OCI-LY7 (cell line): Measurements from ENCODE around the gene CCDC142. TPM values are rescaled to one million over a fixed set of nuclear protein-coding genes. Genes with fewer than 3 reads are reported as not detected.
A peak's percentile ranks its signal among the peaks of the same experiment; 100 is the strongest.

Source experiments
- BruUV-seq: library from RNA; stranded (reverse); fragments of 400-500 nt; replicated peaks from 2 replicates; lab custom pipeline; 2021; lab: Mats Ljungman, UMichigan
- CTCF ChIA-PET: fragments of 300-600 bp; sonication (Branson Sonifier 250); formaldehyde crosslinking; loops from one replicate; lab custom pipeline; 2022; ENCODE audit warnings: antibody characterized with exemption; ENCODE audit not compliant: unreplicated experiment; lab: Charles Lee
- POLR2A ChIA-PET: fragments of 300-600 bp; sonication (Branson Sonifier 250); formaldehyde crosslinking; loops from one replicate; lab custom pipeline; 2022; ENCODE audit warnings: antibody characterized with exemption; lab: Charles Lee
- DNase-seq: peaks from one replicate; pipeline ENCODE4 v3.0.0-alpha.2; 2015; ENCODE audit warnings: low spot score
- H2AFZ ChIP-seq: fragments of 200-600 bp; sonication (generic), shearing (Covaris generic); 2 replicates; pipeline ENCODE4 v1.6.1; 2014; ENCODE audit warnings: mild to moderate bottlenecking, antibody characterized with exemption, low read length, moderate library complexity
- H3K27ac ChIP-seq: fragments of 200-600 bp; sonication (generic); 2 replicates; pipeline ENCODE4 v1.5.1; 2014; ENCODE audit warnings: mixed run types, low read depth, mild to moderate bottlenecking, moderate library complexity, low read length, inconsistent platforms; ENCODE audit not compliant: poor library complexity, severe bottlenecking
- H3K36me3 ChIP-seq: fragments of 200-600 bp; sonication (generic); 2 replicates; pipeline ENCODE4 v1.6.1; 2014; ENCODE audit warnings: mild to moderate bottlenecking, antibody characterized with exemption, low read length, moderate library complexity, mixed read lengths; ENCODE audit not compliant: insufficient read depth
- H3K4me1 ChIP-seq: fragments of 200-600 bp; sonication (generic); 2 replicates; pipeline ENCODE4 v1.5.1; 2014; ENCODE audit warnings: mild to moderate bottlenecking, low read length; ENCODE audit not compliant: insufficient read depth, poor library complexity, severe bottlenecking
- H3K4me2 ChIP-seq: fragments of 200-600 bp; sonication (generic); 2 replicates; pipeline ENCODE4 v1.6.1; 2014; ENCODE audit warnings: mild to moderate bottlenecking, low read length
- H3K4me3 ChIP-seq: fragments of 200-600 bp; sonication (generic); 2 replicates; pipeline ENCODE4 v1.5.1; 2014; ENCODE audit warnings: mild to moderate bottlenecking, low read depth, low read length; ENCODE audit not compliant: poor library complexity, severe bottlenecking
- H3K79me2 ChIP-seq: fragments of 200-600 bp; sonication (generic); 2 replicates; pipeline ENCODE4 v1.6.1; 2016; ENCODE audit warnings: low read depth, mild to moderate bottlenecking, low read length, moderate library complexity, mixed read lengths; ENCODE audit not compliant: insufficient read depth
- H3K9me2 ChIP-seq: fragments of 200-600 bp; sonication (generic); 2 replicates; pipeline ENCODE4 v1.6.1; 2016; ENCODE audit warnings: mild to moderate bottlenecking, low read length, mixed read lengths; ENCODE audit not compliant: insufficient read depth
- H3K9me3 ChIP-seq: fragments of 200-600 bp; sonication (generic); 2 replicates; pipeline ENCODE4 v1.6.1; 2014; ENCODE audit warnings: mild to moderate bottlenecking, mixed run types, low read length, mixed read lengths
- H4K20me1 ChIP-seq: fragments of 200-600 bp; sonication (generic); 2 replicates; pipeline ENCODE4 v1.6.1; 2014; ENCODE audit warnings: mild to moderate bottlenecking, antibody characterized with exemption, low read length, moderate library complexity, mixed read lengths; ENCODE audit not compliant: insufficient read depth
- CTCF ChIP-seq: fragments of 200-600 bp; sonication (generic); conservative IDR thresholded peaks from 2 replicates; pipeline ENCODE4 v1.5.1; 2014; ENCODE audit warnings: mild to moderate bottlenecking, antibody characterized with exemption, low read length, moderate library complexity, mixed read lengths
- EZH2phosphoT487 ChIP-seq: fragments of 200-600 bp; sonication (generic); IDR thresholded peaks from 2 replicates; pipeline ENCODE4 v1.6.1; 2018; ENCODE audit warnings: low read depth, borderline replicate concordance, mild to moderate bottlenecking, mixed run types, antibody characterized with exemption, low read length, moderate library complexity, mixed read lengths
- intact Hi-C: fragments of 100-400 bp; cut with micrococcal nuclease; formaldehyde crosslinking; loops from one replicate; pipeline ENCODE4 v1.10.0; 2022; ENCODE audit not compliant: unreplicated experiment
- total RNA-seq, 2 experiments: library from RNA; depleted of rRNA in 1 of 2; stranded (reverse); fragments of >200 nt in 1 of 2; shearing (Covaris generic) in 1 of 2; gene quantifications; 2 replicates each; pipeline ENCODE4 v1.2.3, GENCODE V29; 2014 to 2022

The CCDC142 gene
- total RNA-seq, 2 experiments from 2014 or later = 42.5 to 53.0 TPM

GRCh38 chr2:74531666-74532065, 48.9 kb upstream of the CCDC142 start:
- Histone ChIP-seq H3K27ac (no peak overlapping the region), H4K20me1 (peaks cover 5% of the 10 kb centered on the region; the same call in 1 of the 2 replicates), H3K4me1 (peaks cover 29% of the 10 kb centered on the region), H2AFZ (no peak overlapping the region), H3K4me3 (peak overlapping the region; percentile 98), H3K9me3 (no peaks in the 10 kb centered on the region), H3K4me2 (peak overlapping the region; percentile 85), H3K79me2 (peaks cover 37% of the 10 kb centered on the region), H3K9me2 (no peaks in the 10 kb centered on the region), H3K36me3 (peaks cover 53% of the 10 kb centered on the region)
- POLR2A ChIA-PET = interaction anchor here (0.9 to 1.2 kb wide), 4 partner anchors 13 to 59 kb away, joined by 3 to 6 read pairs (median 4); partner anchors contain the start of gene MRPL53
- intact Hi-C loops = no loop called here
- CTCF ChIA-PET = interaction anchor here (0.5 to 3.6 kb wide), 5 partner anchors 24 to 56 kb away, joined by 3 to 18 read pairs (median 4); partner anchors contain the start of genes CCDC142, PCGF1 and TTC31
- no TSS peak for BruUV-seq
- no peak for DNase-seq
- TF ChIP-seq CTCF (no peak), EZH2phosphoT487 (no peak)

- Histone ChIP-seq H3K4me3 (peak overlapping the region; percentile 98), H3K36me3 (peaks cover 64% of the 10 kb centered on the region)
- no TSS peak for BruUV-seq
Measured at GRCh38 chr2:74530239-74531187, 47.7 kb upstream of the CCDC142 start.

More at GRCh38 chr2:74530239-74531187, 47.7 kb upstream of the CCDC142 start:
- DNase-seq = peak; percentile 60
- H4K20me1 ChIP-seq = peaks cover 5% of the 10 kb centered on the region; the same call in 1 of the 2 replicates
- CTCF ChIA-PET = interaction anchor here (0.6 to 3.6 kb wide), 5 partner anchors 24 to 60 kb away, joined by 3 to 18 read pairs (median 4); partner anchors contain the start of genes CCDC142 and TTC31
- H2AFZ ChIP-seq = peak overlapping the region; percentile 77
- no peaks in the 10 kb centered on the region for H3K9me3 ChIP-seq
- POLR2A ChIA-PET = interaction anchor here (0.5 to 2.6 kb wide), 11 partner anchors 8 to 56 kb away, joined by 3 to 14 read pairs (median 4); partner anchors contain the start of genes CCDC142 and TTC31
- peak overlapping the region; percentile 67 for H3K27ac ChIP-seq
- intact Hi-C loops = loop anchor here (1.0 kb wide), 1 partner anchor 57 kb away; no protein-coding TSS in a partner anchor
- peaks cover 33% of the 10 kb centered on the region for H3K4me1 ChIP-seq
- H3K79me2 ChIP-seq = peaks cover 37% of the 10 kb centered on the region
- H3K4me2 ChIP-seq = peak overlapping the region; percentile 85
- TF ChIP-seq CTCF (no peak), EZH2phosphoT487 (no peak)
- H3K9me2 ChIP-seq = no peaks in the 10 kb centered on the region
